COLO829 (cell line): Measurements from ENCODE around the gene LMNB1.
"Not testable (repeated sequence)": the region's sequence is repeated elsewhere in the genome, so short reads cannot be mapped to it uniquely, and the experiment has no call there.

Source experiments
- DNase-seq: peaks from one replicate; pipeline ENCODE4 v3.0.0; 2012; ENCODE audit warnings: low spot score

LMNB1 gene

DNA sequence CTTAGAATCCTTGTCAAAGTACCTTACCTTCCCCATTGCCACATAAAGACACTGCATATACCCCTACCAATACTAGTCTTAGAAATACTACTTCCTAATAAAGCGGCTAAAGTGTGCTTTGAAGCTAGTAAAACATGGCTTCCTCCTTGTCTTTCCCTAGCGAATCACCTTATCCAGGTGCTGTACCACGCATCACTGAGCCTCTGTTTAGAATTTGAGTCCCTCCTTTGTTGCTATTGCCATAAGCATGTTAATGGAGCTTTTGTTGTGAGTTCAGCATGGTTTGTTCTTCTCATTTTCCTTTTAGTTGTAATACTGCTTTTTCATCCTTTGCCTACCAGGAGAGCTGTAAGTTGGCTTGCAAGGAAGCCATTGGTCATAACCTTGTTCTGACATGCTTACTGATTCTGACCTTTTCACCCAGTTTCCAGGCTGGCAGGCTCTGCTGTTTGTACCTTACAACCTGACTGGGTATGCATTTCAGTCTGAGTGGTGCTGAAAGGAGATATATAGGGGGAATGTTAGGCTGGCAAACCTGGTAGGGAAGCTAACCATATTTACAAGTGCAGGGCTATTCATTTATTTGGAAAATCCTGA, 49.8 kb downstream of the LMNB1 start:
- DNase-seq, result no peak

DNA sequence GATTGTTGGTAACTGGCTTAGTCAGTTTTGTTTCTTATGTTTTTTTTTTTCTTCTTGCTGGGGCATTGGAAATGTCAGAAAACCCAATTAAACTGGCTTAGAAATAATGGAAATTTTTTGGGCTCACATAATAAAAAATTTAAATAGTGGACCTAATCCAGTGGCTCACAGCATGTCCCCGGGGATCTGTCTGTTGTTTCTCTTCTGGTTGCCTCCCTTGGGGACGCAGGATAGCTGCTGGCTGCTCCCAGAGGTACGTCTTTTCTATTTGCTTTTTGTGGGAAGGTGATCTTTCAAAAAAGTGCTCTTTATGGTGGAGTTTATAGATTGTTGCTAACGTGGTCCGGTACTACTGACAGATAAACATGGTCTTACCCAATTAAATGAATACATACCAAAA, 52.2 kb downstream of the LMNB1 start:
- no peak for DNase-seq

DNA sequence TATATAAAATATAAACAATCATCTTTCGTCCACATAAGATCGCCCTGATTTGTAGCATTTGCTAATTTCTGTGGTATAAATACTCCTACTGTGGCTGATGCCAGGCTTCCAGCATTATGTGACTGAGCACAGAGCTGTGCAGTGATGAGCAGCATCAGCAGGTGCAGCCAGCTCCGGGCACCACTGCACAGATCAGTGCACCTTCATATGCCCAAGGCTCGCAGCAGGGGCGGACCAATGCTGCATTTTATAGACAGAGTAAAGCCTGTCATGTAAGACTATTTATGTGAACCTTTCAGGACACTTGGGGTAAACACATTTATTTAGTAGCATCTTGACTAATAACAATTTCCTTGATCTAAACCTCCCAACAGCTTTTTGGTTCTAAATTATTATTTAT, 53.1 kb downstream of the LMNB1 start:
- no peak for DNase-seq

DNA sequence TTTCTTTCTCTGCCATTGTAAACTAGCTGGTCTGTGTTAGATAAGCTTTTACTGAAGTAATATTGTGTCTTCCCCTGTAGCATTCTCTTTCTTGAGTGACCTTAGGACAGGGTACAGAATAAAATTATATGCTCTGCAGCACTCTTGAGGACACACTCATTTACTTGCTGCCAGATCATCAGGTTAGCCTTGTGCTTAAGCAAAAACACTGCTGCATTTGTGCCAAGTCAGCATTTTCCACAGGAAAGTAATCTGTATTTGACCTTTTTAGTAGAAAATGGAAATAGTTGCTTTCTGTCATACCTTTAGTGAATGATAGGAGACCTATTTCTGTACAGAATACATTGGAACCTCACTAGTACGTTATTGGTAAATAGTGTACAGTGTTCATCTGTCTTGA, 54.2 kb downstream of the LMNB1 start:
- no peak for DNase-seq

DNA sequence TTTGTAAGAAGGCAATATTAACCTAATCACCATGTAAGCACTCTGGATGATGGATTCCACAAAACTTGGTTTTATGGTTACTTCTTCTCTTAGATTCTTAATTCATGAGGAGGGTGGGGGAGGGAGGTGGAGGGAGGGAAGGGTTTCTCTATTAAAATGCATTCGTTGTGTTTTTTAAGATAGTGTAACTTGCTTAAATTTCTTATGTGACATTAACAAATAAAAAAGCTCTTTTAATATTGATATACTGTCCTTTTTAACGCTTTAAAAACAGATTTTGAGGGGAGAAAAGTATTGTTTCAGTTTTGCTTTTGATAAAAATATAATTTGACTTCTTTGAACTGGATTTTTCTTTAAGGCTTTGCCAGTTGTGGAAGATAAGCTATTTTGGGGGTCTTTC, 59.8 kb downstream of the LMNB1 start:
- no peak for DNase-seq

DNA sequence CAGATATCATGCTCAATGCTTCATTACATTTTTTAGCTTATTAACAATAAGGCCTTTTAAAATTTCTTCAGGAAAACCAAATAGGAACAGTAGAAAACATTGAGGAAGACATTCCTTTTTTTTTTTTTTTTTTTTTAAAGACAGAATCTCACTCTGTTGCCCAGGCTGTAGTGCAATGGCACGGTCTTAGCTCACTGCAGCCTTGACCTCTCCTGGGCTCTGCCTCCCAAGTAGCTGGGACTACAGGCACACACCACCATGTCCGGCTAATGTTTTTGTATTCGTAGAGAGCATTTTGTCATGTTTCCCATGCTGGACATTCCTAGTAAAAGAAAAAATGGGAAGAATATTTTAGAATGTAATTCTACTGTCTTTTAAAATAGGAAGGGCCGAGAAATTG, 60.3 kb downstream of the LMNB1 start:
- no peak for DNase-seq

DNA sequence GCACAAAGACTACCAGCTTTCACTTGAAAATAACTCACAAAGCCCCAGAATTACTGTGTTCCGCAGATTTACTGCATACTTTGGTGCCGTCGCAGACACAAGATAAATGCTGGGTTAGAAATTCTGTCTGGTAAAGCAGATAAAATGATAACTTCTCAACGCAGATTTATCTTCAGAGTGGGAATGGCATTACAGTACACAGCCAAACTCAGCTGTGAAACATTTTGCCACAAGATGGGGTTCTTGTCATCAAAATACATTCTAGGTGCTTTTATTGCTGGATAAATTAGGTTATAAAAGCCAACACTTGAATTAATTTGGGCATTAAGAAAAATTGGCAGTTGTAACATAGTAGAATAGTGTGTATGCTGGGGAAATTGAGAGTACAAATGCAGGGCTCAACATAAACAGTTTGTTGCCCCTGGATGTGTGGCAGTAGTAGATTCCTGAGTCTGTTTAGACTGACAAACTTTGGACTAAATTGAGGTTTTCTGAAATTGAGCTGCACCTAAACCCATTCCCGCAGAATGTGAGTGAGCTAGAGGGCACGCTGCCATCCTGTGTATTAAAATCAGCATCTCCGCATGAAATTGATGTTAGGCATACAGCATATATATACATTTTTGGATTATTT, 61.1 kb downstream of the LMNB1 start:
- DNase-seq, result no peak

DNA sequence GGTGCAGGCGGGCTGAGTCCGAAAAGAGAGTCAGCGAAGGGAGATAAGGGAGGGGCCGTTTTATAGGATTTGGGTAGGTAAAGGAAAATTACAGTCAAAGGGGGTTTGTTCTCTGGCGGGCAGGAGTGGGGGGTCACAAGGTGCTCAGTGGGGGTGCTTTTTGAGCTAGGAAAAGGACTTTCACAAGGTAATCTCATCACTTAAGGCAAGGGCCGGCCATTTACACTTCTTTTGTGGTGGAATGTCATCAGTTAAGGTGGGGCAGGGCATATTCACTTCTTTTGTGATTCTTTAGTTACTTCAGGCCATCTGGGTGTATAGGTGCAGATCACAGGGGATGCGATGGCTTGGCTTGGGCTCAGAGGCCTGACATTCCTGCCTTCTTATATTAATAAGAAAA, 62.5 kb downstream of the LMNB1 start:
- not testable (repeated sequence) for DNase-seq

DNA sequence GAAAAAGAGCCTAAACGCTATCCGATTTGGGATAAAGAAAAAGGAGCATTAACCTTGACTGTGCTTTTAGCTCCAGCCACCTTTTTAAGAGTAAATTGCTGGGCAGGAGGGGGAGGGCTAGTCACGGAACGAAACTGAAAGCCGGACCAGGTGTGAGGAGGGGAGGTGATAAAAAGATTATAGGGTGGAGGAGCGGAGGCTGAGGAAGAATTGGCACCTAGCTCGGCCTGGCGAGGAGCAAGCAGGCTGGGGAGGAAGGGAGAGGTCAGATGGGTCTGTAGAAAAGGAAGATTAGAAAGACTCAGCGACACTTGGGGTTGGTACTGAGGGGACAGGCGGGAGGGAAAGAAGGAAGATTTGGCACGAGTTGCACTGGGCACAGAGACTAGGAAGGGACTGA, 66.4 kb downstream of the LMNB1 start:
- DNase-seq, result not testable (repeated sequence)

DNA sequence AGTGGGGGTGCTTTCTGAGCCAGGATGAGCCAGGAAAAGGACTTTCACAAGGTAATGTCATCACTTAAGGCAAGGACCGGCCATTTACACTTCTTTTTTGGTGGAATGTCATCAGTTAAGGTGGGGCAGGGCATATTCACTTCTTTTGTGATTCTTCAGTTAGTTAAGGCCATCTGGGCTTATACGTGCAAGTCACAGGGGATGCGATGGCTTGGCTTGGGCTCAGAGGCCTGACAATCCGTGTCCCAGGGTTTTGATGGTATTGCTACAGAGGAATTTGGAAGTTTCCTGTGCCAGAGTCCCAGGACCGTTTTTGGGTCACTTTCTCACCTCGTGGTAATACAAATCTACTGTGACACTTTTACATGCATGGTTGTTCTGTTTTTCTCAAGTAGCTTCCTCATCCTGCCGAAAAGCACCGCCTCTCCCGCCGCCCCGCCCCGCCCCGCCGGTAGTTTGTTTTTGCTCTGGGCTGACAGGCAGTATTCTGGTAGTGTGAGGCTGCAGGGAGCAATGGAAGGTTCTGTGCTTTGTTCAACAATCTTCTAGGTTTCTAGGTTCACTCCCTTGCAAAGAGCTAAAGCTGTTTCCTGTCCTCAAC, 68.6 kb downstream of the LMNB1 start:
- DNase-seq, result peak; percentile 40

DNA sequence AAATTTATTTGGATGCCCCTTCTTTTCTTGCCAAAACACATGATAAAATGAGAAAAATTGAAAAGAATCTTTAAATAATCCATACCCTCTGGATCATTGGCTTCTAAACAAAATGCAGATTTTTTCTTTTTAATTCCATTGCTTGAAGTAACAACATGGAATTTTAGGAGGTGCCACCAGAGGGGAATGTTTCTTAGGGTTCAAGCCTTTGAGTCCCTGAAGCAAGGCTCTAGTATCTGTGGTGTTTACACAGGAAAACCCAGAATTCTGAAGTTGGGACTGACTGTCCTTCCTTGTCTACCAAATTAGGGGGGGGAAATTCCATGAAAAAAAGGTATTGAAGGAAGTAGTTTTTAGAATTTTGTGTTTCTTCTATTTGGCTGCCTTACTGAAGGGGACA, 69.4 kb downstream of the LMNB1 start:
- DNase-seq, result no peak

DNA sequence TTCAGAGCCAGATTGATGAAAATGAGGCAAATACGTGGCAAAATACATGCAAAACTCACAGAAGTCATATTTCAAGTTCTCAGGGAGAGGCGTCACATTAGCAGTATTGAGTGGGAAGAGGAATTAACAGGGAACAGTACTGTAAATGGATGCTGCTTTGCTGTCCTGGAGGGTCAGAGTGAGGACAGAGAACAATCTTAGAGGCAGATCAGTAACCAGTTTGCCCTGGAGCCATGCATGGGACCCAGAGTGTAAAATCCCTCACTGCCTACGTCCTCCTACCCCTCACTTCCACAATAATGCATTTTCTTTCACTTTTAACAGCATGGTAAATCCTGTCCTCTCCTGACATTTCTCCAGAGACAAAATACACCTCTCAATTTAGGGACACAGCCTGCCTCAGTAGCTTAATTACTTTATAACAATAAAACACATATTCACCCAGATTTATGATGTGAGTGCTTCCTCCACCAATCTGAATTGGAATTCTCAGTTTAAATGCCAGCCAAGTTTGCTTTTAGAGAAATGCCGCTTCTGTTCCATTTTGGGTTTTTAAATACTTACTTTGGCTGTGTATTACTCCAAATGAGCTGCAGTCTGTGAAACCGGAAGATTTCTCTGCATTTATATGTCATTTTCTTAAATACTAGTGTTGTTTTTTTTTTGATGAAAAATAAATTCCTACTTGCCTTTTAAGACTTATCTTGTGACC, 70.0 kb downstream of the LMNB1 start:
- DNase-seq, result peak; percentile 69

DNA sequence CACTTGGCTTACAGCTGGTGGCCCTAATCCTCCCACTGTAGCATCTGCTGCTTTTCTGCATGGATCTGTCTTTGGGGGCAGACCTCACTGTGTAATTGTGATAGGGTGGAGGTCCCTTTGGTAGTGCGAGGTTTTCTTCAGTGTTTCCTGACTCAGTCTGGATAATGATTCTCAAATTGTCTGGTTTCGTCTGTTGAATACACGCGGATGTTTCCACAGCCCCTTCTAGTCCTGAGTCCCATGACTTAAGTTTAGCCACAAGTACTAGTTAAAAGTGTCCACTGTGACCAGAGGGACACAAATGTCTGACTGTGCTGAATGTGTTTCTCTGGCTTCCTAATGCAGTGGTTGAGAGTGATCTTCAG, 70.5 kb downstream of the LMNB1 start:
- DNase-seq, result no peak

DNA sequence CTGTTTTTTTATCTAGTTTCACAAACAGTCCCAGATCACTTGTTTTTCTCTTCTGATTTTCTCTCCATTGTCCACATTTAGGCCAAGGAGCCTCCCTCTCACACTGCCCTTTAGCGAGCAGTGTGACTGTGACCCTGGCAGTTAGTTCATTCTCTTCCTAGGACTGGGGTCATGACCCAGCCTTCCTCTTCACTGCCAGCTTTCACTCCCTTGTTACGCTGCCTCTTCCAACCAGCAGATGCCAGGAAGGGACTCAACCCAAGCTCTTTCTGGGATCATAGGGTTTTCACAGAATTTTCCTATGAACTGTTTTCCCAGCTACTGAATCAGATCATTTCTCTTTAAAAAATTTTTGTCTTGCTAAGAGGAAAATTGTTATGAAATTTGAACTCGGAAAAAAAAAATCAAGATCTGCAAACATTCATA, 70.9 kb downstream of the LMNB1 start:
- no peak for DNase-seq

DNA sequence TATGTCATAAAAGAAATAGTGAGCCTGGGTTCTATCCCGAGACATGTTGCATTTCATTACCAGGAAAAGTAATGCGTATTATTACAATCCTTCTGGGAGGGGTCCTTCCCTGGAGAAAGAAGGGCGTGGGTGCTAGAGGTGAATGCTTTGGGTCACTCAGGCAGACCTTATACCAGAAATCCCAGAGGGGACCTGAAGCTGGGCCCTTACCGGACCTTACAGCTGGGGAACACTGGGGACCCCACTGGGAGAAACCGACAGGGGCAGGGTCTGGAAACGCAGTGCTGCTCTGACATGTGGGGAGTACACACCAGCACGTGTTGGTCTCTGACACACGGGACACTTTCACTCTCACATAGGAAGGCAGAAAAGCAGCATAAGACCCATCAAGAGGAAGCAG, 71.3 kb downstream of the LMNB1 start:
- no peak for DNase-seq

DNA sequence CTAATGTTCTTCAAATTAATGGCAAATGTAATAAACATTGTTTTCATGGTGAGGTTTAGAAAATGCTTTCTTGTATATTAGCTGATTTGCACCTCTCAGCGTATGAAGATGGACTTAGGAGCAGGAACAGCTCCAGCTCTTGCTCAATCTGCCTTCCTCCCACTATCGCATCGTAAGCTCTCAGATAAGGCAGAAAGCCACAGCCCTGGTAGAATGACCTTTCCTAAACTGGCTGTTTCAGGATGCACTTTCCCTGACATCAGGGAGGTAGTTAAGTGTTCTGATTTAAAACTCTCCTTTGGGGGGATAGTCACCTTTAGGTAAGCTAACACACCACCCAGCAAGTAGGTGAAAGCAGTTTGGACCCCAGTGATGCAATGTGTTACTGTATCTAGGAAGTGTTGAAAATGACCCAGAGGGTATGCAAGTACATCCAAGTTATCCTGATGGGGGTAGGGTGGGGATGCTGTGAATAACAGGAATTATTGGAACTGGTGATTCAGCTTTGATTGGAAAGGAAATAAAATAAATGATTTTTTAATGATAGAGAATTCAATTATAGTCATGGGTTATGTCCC, 72.3 kb downstream of the LMNB1 start:
- DNase-seq, result no peak

DNA sequence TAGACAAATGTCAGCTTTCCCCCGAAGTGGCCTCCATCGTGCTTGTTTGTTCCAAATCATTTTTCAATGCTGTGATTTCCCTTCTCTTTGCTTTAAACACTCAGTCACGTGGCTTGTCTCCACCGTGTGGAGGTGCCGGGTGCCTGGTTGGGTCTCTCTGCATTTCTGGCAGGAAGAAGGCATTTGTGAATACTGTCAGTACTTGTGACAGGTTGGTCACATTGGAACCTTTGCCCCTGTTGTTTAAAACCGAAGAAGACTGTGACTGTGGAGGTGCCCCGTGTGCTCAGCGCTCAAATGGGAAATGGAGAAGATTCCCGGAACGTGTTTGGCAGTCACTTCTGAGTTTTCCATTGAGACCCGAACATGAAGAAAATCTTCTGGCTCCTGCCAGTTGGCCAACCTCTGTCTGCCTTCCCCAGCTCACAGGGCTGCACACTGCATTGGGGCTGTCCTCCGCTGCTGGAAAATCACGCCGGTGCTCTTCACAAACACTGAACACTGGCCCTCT, 74.6 kb downstream of the LMNB1 start:
- DNase-seq, result no peak

DNA sequence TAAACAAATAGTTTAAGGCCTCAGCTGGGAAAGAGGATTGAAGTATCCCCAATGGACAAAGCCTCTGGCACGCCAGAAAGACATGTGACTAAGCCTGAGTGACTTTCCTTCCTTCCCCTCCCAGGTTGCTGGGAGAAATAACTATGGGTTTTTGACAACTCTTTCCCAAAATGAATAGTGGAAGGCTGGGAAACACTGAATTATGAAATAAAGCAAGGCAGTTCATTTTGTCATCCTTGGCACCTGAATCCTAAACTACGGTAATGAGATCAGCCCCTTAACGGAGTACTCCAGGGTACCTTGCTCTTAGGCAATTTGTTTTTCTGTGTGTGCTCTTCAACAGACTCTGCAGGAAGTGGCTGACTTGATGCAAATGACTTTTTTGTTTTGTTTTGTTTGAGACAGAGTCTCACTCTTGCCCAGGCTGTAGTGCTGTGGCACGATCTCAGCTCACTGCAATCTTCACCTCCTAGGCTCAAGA, 75.2 kb downstream of the LMNB1 start:
- DNase-seq, result no peak

DNA sequence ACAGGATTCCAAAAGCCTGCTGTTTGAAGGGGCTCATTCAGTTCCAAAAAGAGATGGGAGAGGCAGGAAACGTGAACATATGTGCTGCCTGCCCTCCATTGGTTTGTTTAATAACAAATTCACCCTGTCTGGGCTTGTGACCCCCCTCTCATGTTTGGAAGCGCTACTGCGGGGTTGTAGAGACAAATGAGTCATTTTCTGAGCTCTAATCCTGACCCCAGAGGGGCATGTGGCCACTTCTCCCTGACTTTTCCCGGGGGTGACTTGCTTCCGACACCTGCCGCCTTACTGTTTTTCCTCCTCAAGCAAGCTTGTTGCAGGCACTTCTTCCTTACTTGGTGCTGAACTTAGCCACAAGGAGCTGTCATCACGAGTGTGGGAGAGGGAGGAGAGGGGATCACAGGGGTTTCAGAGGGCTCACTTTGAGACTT, 75.9 kb downstream of the LMNB1 start:
- no peak for DNase-seq

DNA sequence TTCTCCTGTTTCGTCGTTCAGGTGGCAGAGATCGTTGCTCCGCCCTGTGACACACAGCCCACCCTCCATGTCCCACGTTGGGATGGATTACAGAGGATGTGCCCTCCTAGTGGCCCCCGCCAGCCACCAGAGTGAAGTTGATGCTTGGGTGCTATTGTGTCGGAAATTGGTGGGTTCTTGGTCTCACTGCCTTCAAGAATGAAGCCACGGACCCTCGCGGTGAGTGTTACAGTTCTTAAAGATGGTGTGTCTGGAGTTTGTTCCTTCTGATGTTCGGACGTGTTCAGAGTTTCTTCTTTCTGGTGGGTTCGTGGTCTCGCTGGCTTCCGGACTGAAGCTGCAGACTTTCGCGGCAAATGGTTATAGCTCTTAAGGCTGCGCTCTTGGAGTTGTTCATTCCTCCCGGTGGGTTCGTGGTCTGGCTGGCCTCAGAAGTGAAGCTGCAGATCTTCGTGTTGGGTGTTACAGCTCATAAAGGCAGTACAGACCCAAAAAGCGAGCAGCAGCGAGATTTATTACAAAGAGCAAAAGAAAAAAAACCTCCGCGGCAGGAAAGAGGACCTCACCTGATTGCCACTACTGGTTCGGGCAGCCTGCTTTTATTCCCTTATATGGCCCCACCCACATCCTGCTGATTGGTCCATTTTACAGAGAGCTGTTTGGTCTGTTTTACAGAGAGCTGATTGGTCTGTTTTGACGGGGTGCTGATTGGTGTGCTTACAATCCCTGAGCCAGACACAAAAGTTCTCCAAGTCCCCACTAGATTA, 76.8 kb downstream of the LMNB1 start:
- not testable (repeated sequence) for DNase-seq

DNA sequence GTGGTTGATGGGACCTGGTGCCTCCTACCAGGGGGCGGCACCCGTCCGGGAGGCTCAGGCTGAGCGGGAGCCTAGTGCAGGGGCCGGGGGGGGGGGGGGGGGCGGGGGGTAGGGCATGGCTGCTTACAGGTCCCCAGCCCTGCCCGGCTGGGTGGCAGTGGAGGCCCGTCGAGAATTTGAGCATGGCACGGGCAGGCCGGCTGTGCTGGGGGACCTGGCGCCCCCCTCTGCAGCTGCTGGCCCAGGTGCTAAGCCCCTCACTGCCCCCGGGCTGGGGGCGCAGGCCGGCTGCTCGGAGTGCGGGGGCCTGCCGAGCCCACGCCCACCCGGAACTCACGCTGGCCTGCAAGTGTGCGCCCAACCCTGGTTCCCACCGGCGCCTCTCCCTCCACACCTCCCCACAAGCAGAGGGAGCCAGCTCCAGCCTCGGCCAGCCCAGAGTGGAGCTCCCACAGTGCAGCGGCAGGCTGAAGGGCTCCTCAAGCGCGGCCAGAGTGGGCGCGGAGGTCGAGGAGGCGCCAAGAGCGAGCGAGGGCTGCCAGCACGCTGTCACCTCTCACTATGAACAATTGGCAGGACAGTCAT, 77.7 kb downstream of the LMNB1 start:
- no peak for DNase-seq
